BJ (cell line): ENCODE results near the gene IGHMBP2. TPM values are rescaled to one million over a fixed set of nuclear protein-coding genes. Genes with fewer than 3 reads are reported as not detected.
A peak's percentile ranks its signal among the peaks of the same experiment; 100 is the strongest.
"Not testable (repeated sequence)": the region's sequence is repeated elsewhere in the genome, so short reads cannot be mapped to it uniquely, and the experiment has no call there.

Experiments
- CTCF ChIA-PET: fragments of 350-600 bp; formaldehyde crosslinking; extraction: SDS; loops from one replicate; lab custom pipeline; 2021; ENCODE audit warnings: antibody characterized with exemption, inconsistent platforms; lab: Yijun Ruan, JAX
- POLR2A ChIA-PET: fragments of 300-600 bp; sonication (Branson Sonifier 250); formaldehyde crosslinking; extraction: SDS; loops from one replicate; lab custom pipeline; 2021; ENCODE audit warnings: antibody characterized with exemption; lab: Charles Lee
- DNase-seq: peaks from one replicate; pipeline ENCODE4 v3.0.0-alpha.2; 2011; ENCODE audit warnings: low read depth
- H3K27me3 ChIP-seq: 2 replicates; pipeline ENCODE4 v1.6.0; 2011; ENCODE audit warnings: low read length; ENCODE audit not compliant: control insufficient read depth, insufficient read depth
- H3K36me3 ChIP-seq: 2 replicates; pipeline ENCODE4 v1.5.1; 2011; ENCODE audit warnings: low read length; ENCODE audit not compliant: control insufficient read depth, insufficient read depth
- H3K4me3 ChIP-seq: 2 replicates; pipeline ENCODE4 v1.5.1; 2011; ENCODE audit warnings: low read depth, mild to moderate bottlenecking, control low read depth, low read length
- polyA plus RNA-seq: library from polyadenylated mRNA; depleted of rRNA; stranded (reverse); fragments of >200 nt; gene quantifications from 2 replicates; pipeline ENCODE4 v1.2.3, GENCODE V29; 2011
- TF ChIP-seq, protein P1 (sequence below): IDR thresholded peaks from 2 replicates; pipeline ENCODE4 v1.5.1; 2011; ENCODE audit warnings: low read depth, mild to moderate bottlenecking, control low read depth, inconsistent platforms, low read length, moderate library complexity; ENCODE audit not compliant: insufficient read depth

Gene IGHMBP2
- polyA plus RNA-seq, 1 experiment: 13.1 TPM

DNA sequence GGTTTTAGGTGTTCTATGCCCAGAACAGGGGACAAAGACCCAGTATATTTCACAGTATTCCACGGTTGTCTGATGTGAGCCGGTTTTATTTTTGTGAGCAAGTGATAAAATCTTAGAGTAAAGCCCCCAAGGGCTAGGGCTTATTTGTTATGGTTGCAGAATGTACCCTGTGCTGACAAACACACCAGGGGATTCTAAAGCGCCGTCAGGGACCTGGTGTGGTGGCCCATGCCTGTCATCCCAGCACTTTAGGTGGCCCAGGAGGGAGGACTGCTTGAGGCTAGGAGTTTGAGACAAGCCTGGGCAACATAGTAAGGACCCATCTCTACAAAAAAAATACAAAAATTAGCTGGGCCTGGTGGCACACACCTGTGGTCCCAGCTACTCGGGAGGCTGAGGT lies 22.8 kb upstream of the IGHMBP2 start:
- Histone ChIP-seq H3K36me3 (no peaks in the 10 kb centered on the region), H3K4me3 (no peak overlapping the region), H3K27me3 (no peaks in the 10 kb centered on the region)
- ChIA-PET POLR2A (no interaction called here), CTCF (interaction anchor here (0.6 to 3.2 kb wide), 2 partner anchors 11 to 38 kb away, joined by 4 to 12 read pairs; no protein-coding TSS in a partner anchor)
- no peak for DNase-seq
- TF ChIP-seq, protein P1, sequence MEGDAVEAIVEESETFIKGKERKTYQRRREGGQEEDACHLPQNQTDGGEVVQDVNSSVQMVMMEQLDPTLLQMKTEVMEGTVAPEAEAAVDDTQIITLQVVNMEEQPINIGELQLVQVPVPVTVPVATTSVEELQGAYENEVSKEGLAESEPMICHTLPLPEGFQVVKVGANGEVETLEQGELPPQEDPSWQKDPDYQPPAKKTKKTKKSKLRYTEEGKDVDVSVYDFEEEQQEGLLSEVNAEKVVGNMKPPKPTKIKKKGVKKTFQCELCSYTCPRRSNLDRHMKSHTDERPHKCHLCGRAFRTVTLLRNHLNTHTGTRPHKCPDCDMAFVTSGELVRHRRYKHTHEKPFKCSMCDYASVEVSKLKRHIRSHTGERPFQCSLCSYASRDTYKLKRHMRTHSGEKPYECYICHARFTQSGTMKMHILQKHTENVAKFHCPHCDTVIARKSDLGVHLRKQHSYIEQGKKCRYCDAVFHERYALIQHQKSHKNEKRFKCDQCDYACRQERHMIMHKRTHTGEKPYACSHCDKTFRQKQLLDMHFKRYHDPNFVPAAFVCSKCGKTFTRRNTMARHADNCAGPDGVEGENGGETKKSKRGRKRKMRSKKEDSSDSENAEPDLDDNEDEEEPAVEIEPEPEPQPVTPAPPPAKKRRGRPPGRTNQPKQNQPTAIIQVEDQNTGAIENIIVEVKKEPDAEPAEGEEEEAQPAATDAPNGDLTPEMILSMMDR: no peak

DNA sequence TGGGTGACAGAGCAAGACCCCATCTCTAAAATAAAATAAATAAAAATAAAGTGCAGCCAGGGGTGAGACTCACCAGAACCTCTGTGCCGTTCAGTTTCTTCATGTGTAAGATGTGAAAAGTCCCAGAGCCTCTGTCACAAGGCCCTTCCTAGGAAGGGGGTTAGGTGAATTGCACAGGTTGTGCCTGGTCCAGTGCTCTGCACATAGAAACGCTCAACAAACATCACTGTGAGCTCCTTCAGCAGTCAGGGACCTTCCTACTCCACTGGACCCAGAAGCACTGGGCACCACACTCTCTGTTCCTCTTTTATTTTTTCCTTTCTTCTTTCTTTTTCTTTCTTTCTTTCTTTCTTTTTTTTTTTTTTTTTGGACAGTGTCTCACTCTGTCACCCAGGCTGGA lies 22.4 kb upstream of the IGHMBP2 start:
- no peaks in the 10 kb centered on the region for H3K36me3 ChIP-seq
- no peak overlapping the region for H3K4me3 ChIP-seq
- CTCF ChIA-PET: no interaction called here
- H3K27me3 ChIP-seq: no peaks in the 10 kb centered on the region
- POLR2A ChIA-PET: no interaction called here
- DNase-seq: no peak
- TF ChIP-seq, protein P1: no peak

- no peak for DNase-seq
- no peaks in the 10 kb centered on the region for H3K36me3 ChIP-seq
- TF ChIP-seq, protein P1: no peak
- no peak overlapping the region for H3K4me3 ChIP-seq
- ChIA-PET CTCF (no interaction called here), POLR2A (no interaction called here)
- no peaks in the 10 kb centered on the region for H3K27me3 ChIP-seq
Observed at GRCh38 chr11:68882391-68882790, 21.3 kb upstream of the IGHMBP2 start.

GRCh38 chr11:68884827-68885226 lies 18.9 kb upstream of the IGHMBP2 start:
- DNase-seq, H3K27me3 ChIP-seq, H3K36me3 ChIP-seq, POLR2A ChIA-PET, H3K4me3 ChIP-seq, CTCF ChIA-PET: not testable (repeated sequence)

GRCh38 chr11:68889948-68890446 lies 13.7 kb upstream of the IGHMBP2 start:
- peaks cover 10% of the 10 kb centered on the region for H3K36me3 ChIP-seq
- TF ChIP-seq, protein P1: peak; percentile 91
- H3K27me3 ChIP-seq: no peaks in the 10 kb centered on the region
- ChIA-PET POLR2A (interaction anchor here (1.0 kb wide), 1 partner anchor 48 kb away, joined by 5 read pairs; the partner anchor contains the start of gene CPT1A), CTCF (interaction anchor here (0.6 to 2.2 kb wide), 35 partner anchors 9 to 633 kb away, joined by 3 to 15 read pairs (median 4); partner anchors contain the start of genes CPT1A, IGHMBP2 and MRPL21)
- DNase-seq: peak; percentile 94
- no peak overlapping the region for H3K4me3 ChIP-seq
